NOMO-1 treated with dmso at 0.1 percent for 144 hours (cell line): ENCODE results near the gene ISM1.

Source experiments
- DNase-seq: peaks from one replicate; lab custom pipeline; 2025; ENCODE audit not compliant: unreplicated experiment; lab: John Stamatoyannopoulos, UW

Gene ISM1

GRCh38 chr20:13340088-13340487 lies 119.0 kb downstream of the ISM1 start:
- no peak for DNase-seq

GRCh38 chr20:13341737-13342393 lies 120.8 kb downstream of the ISM1 start:
- no peak for DNase-seq

- DNase-seq, result no peak
Observed at GRCh38 chr20:13342469-13343242, 121.6 kb downstream of the ISM1 start.

- no peak for DNase-seq
Observed at GRCh38 chr20:13344671-13345070, 123.6 kb downstream of the ISM1 start.

- no peak for DNase-seq
Observed at GRCh38 chr20:13348311-13349234, 127.5 kb downstream of the ISM1 start.

- DNase-seq, result no peak
Observed at GRCh38 chr20:13349235-13349604, 128.1 kb downstream of the ISM1 start.
